Stimulated activated CD8-positive, alpha-beta memory T cell treated with anti-CD3 and anti-CD28 coated beads, Interleukin-12 subunit alpha, Interleukin-12 subunit beta, amount 100 ng/mL, for 4 hours (primary cell): Measurements from ENCODE around the gene TMPRSS9.
"Not testable (repeated sequence)": the region's sequence is repeated elsewhere in the genome, so short reads cannot be mapped to it uniquely, and the experiment has no call there.

Experiments used
- DNase-seq: peaks from one replicate; pipeline ENCODE4 v3.0.0-alpha.2; 2020; ENCODE audit warnings: low read depth

Gene TMPRSS9

GRCh38 chr19:2438178-2438577 is 78.1 kb downstream of the TMPRSS9 start:
- no peak for DNase-seq

- no peak for DNase-seq
These were observed 80.5 kb downstream of the TMPRSS9 start for GRCh38 chr19:2440515-2440914.

GRCh38 chr19:2441096-2441752 is 81.2 kb downstream of the TMPRSS9 start:
- no peak for DNase-seq

- DNase-seq = no peak
These were observed 83.2 kb downstream of the TMPRSS9 start for GRCh38 chr19:2443116-2443784.

- no peak for DNase-seq
These were observed 83.7 kb downstream of the TMPRSS9 start for GRCh38 chr19:2443785-2444182.

- no peak for DNase-seq
These were observed 84.4 kb downstream of the TMPRSS9 start for GRCh38 chr19:2444251-2445002.

- DNase-seq = no peak
These were observed 86.3 kb downstream of the TMPRSS9 start for GRCh38 chr19:2446381-2446780.

GRCh38 chr19:2449019-2449418 is 89.0 kb downstream of the TMPRSS9 start:
- no peak for DNase-seq

- no peak for DNase-seq
These were observed 91.1 kb downstream of the TMPRSS9 start for GRCh38 chr19:2451138-2451537.

GRCh38 chr19:2451741-2452140 is 91.7 kb downstream of the TMPRSS9 start:
- no peak for DNase-seq

GRCh38 chr19:2453431-2454025 is 93.5 kb downstream of the TMPRSS9 start:
- DNase-seq = no peak

GRCh38 chr19:2454199-2454961 is 94.3 kb downstream of the TMPRSS9 start:
- DNase-seq = no peak

GRCh38 chr19:2454962-2455850 is 95.1 kb downstream of the TMPRSS9 start:
- no peak for DNase-seq

GRCh38 chr19:2455851-2456570 is 95.9 kb downstream of the TMPRSS9 start:
- peak; percentile 36 for DNase-seq

GRCh38 chr19:2457394-2458037 is 97.5 kb downstream of the TMPRSS9 start:
- no peak for DNase-seq

- DNase-seq = no peak
These were observed 98.0 kb downstream of the TMPRSS9 start for GRCh38 chr19:2458054-2458453.

GRCh38 chr19:2458776-2459175 is 98.7 kb downstream of the TMPRSS9 start:
- not testable (repeated sequence) for DNase-seq

GRCh38 chr19:2460245-2460644 is 100.2 kb downstream of the TMPRSS9 start:
- DNase-seq = no peak

GRCh38 chr19:2461751-2462634 is 101.9 kb downstream of the TMPRSS9 start:
- DNase-seq = peak; percentile 52
